ENCODE data around the gene STN1. TPM values are rescaled to one million over a fixed set of nuclear protein-coding genes. Genes with fewer than 3 reads are reported as not detected.

STN1 gene
- total RNA-seq, 2 donors from 2014 or later: 16.6 to 18.3 TPM

GRCh38 chr10:103841519-103841918, 76.5 kb downstream of the STN1 start:
- no peak overlapping the region for H3K27ac ChIP-seq
- intact Hi-C loops (cut with DNase I): no loop called here
- H3K27me3 ChIP-seq: no peaks in the 10 kb centered on the region
- no peak overlapping the region for H3K4me3 ChIP-seq
- H3K9ac ChIP-seq (ENCODE audit: low read depth in 2 of 2, low read length in 2 of 2): peak overlapping the region in 1 of 2 donors; percentile 78
- H3K36me3 ChIP-seq: no peaks in the 10 kb centered on the region
- no peak for DNase-seq
- peaks cover 42% of the 10 kb centered on the region for H3K4me1 ChIP-seq
- H3K9me3 ChIP-seq: no peaks in the 10 kb centered on the region
- TF ChIP-seq CTCF (IDR thresholded peaks at IDR 0.05): no peak

- H3K36me3 ChIP-seq: no peaks in the 10 kb centered on the region
- H3K27ac ChIP-seq: peak overlapping the region; percentile 46
- H3K4me3 ChIP-seq: no peak overlapping the region
- peak overlapping the region in 1 of 2 donors; percentile 78 for H3K9ac ChIP-seq (ENCODE audit: low read depth in 2 of 2, low read length in 2 of 2)
- H3K4me1 ChIP-seq: peaks cover 38% of the 10 kb centered on the region
- no peak for DNase-seq
- no peaks in the 10 kb centered on the region for H3K9me3 ChIP-seq
- H3K27me3 ChIP-seq: no peaks in the 10 kb centered on the region
- intact Hi-C loops (cut with DNase I): no loop called here
- no peak for TF ChIP-seq CTCF (IDR thresholded peaks at IDR 0.05)
These were observed 77.3 kb downstream of the STN1 start for GRCh38 chr10:103840740-103841070.

- peak; percentile 72 for DNase-seq
- Histone ChIP-seq H3K4me3 (no peak overlapping the region), H3K9me3 (no peaks in the 10 kb centered on the region), H3K27ac (peak overlapping the region; percentile 46), H3K27me3 (no peaks in the 10 kb centered on the region), H3K9ac (ENCODE audit: low read depth in 2 of 2, low read length in 2 of 2) (peak overlapping the region in 1 of 2 donors; percentile 78), H3K4me1 (peaks cover 40% of the 10 kb centered on the region), H3K36me3 (no peaks in the 10 kb centered on the region)
- no peak for TF ChIP-seq CTCF (IDR thresholded peaks at IDR 0.05)
- intact Hi-C loops (cut with DNase I): no loop called here
These were observed 77.9 kb downstream of the STN1 start for GRCh38 chr10:103839872-103840739.

GRCh38 chr10:103839519-103839871, 78.5 kb downstream of the STN1 start:
- intact Hi-C loops (cut with DNase I): no loop called here
- Histone ChIP-seq H3K4me1 (peaks cover 43% of the 10 kb centered on the region), H3K4me3 (no peak overlapping the region)

GRCh38 chr10:103838862-103839518, 79.0 kb downstream of the STN1 start:
- H3K9ac ChIP-seq (ENCODE audit: low read depth in 2 of 2, low read length in 2 of 2): peak overlapping the region in 1 of 2 donors; percentile 79

More at GRCh38 chr10:103839519-103839871, 78.5 kb downstream of the STN1 start:
- DNase-seq: no peak
- H3K9me3 ChIP-seq: no peaks in the 10 kb centered on the region
- peak overlapping the region; percentile 46 for H3K27ac ChIP-seq
- peak overlapping the region in 1 of 2 donors; percentile 78 for H3K9ac ChIP-seq (ENCODE audit: low read depth in 2 of 2, low read length in 2 of 2)
- no peak for TF ChIP-seq CTCF (IDR thresholded peaks at IDR 0.05)
- no peaks in the 10 kb centered on the region for H3K36me3 ChIP-seq
- H3K27me3 ChIP-seq: no peaks in the 10 kb centered on the region

More at GRCh38 chr10:103838862-103839518, 79.0 kb downstream of the STN1 start:
- intact Hi-C loops (cut with DNase I): no loop called here
- peak; percentile 21 for DNase-seq
- no peaks in the 10 kb centered on the region for H3K27me3 ChIP-seq
- no peaks in the 10 kb centered on the region for H3K36me3 ChIP-seq
- H3K27ac ChIP-seq: peak overlapping the region; percentile 23
- no peak overlapping the region for H3K4me3 ChIP-seq
- H3K4me1 ChIP-seq: peaks cover 38% of the 10 kb centered on the region
- H3K9me3 ChIP-seq: no peaks in the 10 kb centered on the region
- TF ChIP-seq CTCF (IDR thresholded peaks at IDR 0.05): no peak

All from colonic mucosa (tissue), 4 donors.